CD8-positive, alpha-beta memory T cell (primary cell): ENCODE data around the gene ARFIP1. TPM values are rescaled to one million over a fixed set of nuclear protein-coding genes. Genes with fewer than 3 reads are reported as not detected.

Experiments
- CTCF ChIA-PET: fragments of 350-600 bp; sonication (Branson Sonifier 250); formaldehyde crosslinking; loops from one replicate; lab custom pipeline; 2021; ENCODE audit warnings: antibody characterized with exemption; lab: Charles Lee
- POLR2A ChIA-PET: fragments of 350-600 bp; sonication (Branson Sonifier 250); formaldehyde crosslinking; loops from one replicate; lab custom pipeline; 2021; ENCODE audit warnings: antibody characterized with exemption; lab: Charles Lee
- DNase-seq, 5 donors: peaks; one replicate each; pipeline versions ENCODE4 v3.0.0 to v3.0.0-alpha.2; 2020 to 2022; ENCODE audit warnings: mixed read lengths in 1 of 5
- H3K27ac ChIP-seq: one replicate; pipeline ENCODE4 v1.7.0; 2013; ENCODE audit warnings: low read depth, mild to moderate bottlenecking, low read length, moderate library complexity
- H3K27me3 ChIP-seq: 2 replicates; pipeline ENCODE4 v1.7.0; 2013; ENCODE audit warnings: low read length, mild to moderate bottlenecking; ENCODE audit not compliant: insufficient read depth, poor library complexity, severe bottlenecking
- H3K36me3 ChIP-seq: 2 replicates; pipeline ENCODE4 v1.7.0; 2013; ENCODE audit warnings: mild to moderate bottlenecking, low read length, moderate library complexity; ENCODE audit not compliant: insufficient read depth
- H3K4me1 ChIP-seq: 2 replicates; pipeline ENCODE4 v1.7.0; 2013; ENCODE audit warnings: mild to moderate bottlenecking, low read length, moderate library complexity; ENCODE audit not compliant: insufficient read depth
- H3K4me3 ChIP-seq: 2 replicates; pipeline ENCODE4 v1.7.0; 2013; ENCODE audit warnings: mild to moderate bottlenecking, low read length
- H3K9me3 ChIP-seq: 2 replicates; pipeline ENCODE4 v1.7.0; 2013; ENCODE audit warnings: mild to moderate bottlenecking, low read length
- H3K27ac Mint-ChIP-seq, 8 donors: one replicate each; pipeline ENCODE4 v1.8.0; 2020 to 2021; ENCODE audit warnings: mixed read lengths in 8 of 8, mild to moderate bottlenecking in 6 of 8, inconsistent platforms in 3 of 8, moderate library complexity in 3 of 8
- H3K27me3 Mint-ChIP-seq, 2 donors: one replicate each; pipeline ENCODE4 v1.8.0; 2020 to 2021; ENCODE audit warnings: mixed read lengths in 2 of 2, mild to moderate bottlenecking in 1 of 2, moderate library complexity in 1 of 2
- H3K36me3 Mint-ChIP-seq, 3 donors: one replicate each; pipeline ENCODE4 v1.8.0; 2020 to 2021; ENCODE audit warnings: mixed read lengths in 3 of 3, inconsistent platforms in 1 of 3, mild to moderate bottlenecking in 1 of 3
- H3K4me1 Mint-ChIP-seq, 3 donors: one replicate each; pipeline ENCODE4 v1.8.0; 2020 to 2021; ENCODE audit warnings: mixed read lengths in 3 of 3, inconsistent platforms in 1 of 3, mild to moderate bottlenecking in 1 of 3
- H3K4me3 Mint-ChIP-seq, 7 donors: one replicate each; pipeline ENCODE4 v1.8.0; 2020 to 2021; ENCODE audit warnings: mixed read lengths in 7 of 7, mild to moderate bottlenecking in 6 of 7, moderate library complexity in 4 of 7, inconsistent platforms in 2 of 7
- H3K9me3 Mint-ChIP-seq, 5 donors: one replicate each; pipeline ENCODE4 v1.8.0; 2020 to 2022; ENCODE audit warnings: mixed read lengths in 5 of 5, mild to moderate bottlenecking in 3 of 5, moderate library complexity in 2 of 5, inconsistent platforms in 1 of 5
- polyA plus RNA-seq: library from polyadenylated mRNA; unstranded; fragments of 300-500 nt; fragmentation: Illumina TruSeq; gene quantifications from one replicate; pipeline ENCODE4 v1.2.3, GENCODE V29; 2021
- total RNA-seq, 2 experiments: library from RNA; stranded (reverse); gene quantifications; one replicate each; pipeline ENCODE4 v1.2.3, GENCODE V29; 2021

Gene ARFIP1
- total and polyA plus RNA-seq, 3 experiments from 2014 or later: 13.1 to 15.3 (median 14.0) TPM

DNA sequence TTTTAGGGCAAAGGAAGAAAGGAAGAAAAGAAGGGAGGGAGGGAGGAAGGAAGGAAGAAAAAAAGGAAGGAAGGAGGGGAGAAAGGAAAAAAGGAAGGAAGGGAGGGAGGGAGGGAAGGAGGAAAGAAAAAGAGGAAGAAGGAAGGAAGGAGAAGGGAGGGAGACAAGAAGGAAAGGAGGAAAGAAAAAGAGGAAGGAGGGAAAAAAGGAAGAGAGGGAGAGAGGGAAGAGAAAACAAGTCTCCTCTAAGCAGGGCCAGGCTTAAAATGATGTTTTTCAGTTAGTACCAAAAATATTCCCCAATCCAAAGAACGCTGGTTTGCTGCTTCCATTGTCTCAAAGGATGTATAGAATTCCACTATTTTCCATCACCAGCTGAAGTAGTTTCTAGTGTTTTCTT lies 2.3 kb upstream of the ARFIP1 start:
- H3K27me3 ChIP-seq: no peaks in the 10 kb centered on the region
- Mint-ChIP-seq H3K27ac (no peak overlapping the region), H3K36me3 (peaks cover 0 to 13% (median 0%) of the 10 kb centered on the region in 3 donors), H3K9me3 (no peaks in the 10 kb centered on the region), H3K27me3 (peaks cover 0 to 4% of the 10 kb centered on the region in 2 donors), H3K4me3 (peak overlapping the region in 1 of 7 donors; percentile 99), H3K4me1 (peaks cover 32 to 42% (median 37%) of the 10 kb centered on the region in 3 donors)
- ChIA-PET POLR2A (no interaction called here), CTCF (interaction anchor here (1.4 to 2.5 kb wide), 2 partner anchors 11 to 349 kb away, joined by 3 to 12 read pairs; no protein-coding TSS in a partner anchor)
- H3K4me1 ChIP-seq: peaks cover 25% of the 10 kb centered on the region
- H3K9me3 ChIP-seq: no peaks in the 10 kb centered on the region
- no peaks in the 10 kb centered on the region for H3K36me3 ChIP-seq
- no peak overlapping the region for H3K4me3 ChIP-seq
- H3K27ac ChIP-seq: no peak overlapping the region
- DNase-seq: no peak

DNA sequence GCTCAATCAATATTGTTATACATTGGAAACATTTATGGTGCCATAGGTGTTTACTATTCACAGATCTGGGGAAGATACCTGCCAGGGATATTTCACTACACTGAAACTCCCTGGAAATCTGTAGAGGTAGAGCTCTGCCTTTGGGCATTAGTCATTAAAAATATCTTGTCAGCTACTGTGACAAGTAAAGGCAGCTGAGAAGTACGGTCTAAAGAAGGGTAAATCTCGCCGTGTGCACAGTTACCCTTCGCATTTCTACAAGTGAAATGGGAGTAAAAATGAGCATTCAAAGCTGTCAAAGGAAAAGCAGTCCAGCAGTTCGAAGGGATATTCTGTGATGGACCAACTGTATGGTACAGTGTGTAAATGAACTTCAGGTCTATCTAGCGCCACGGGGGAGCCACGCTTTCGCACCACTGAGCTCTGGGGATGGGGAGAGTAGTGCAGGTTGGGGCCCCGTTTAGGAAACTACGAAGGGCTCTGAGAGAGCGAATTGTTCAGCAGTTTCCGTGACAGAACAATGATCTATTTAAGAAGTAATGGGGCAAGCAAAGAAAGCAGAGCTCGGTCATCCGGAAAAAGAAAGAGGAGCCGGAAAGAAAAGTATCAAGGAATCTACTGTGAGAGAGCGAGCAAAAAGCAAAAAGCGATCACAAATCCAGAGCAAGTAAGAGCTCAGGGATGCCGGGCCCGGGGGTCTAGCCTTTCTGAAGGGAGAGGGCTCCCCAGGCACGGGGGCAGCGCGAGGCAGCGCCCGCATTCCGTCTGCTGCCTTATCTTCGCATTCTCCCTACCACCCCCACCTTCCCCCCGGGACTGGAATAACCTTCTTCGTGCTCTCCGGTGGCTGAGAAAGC lies 870 bp upstream of the ARFIP1 start:
- H3K4me3 ChIP-seq: peak overlapping the region; percentile 81
- Mint-ChIP-seq H3K9me3 (no peaks in the 10 kb centered on the region), H3K4me3 (peak overlapping the region; percentile 95 to 100 (median 99)), H3K27me3 (peaks cover 0 to 4% of the 10 kb centered on the region in 2 donors), H3K4me1 (peaks cover 37 to 54% (median 50%) of the 10 kb centered on the region in 3 donors), H3K27ac (peak overlapping the region; percentile 92 to 99 (median 98)), H3K36me3 (peaks cover 0 to 13% (median 0%) of the 10 kb centered on the region in 3 donors)
- peak in 4 of 5 donors; percentile 3 to 57 (median 34) for DNase-seq
- peak overlapping the region; percentile 84 for H3K27ac ChIP-seq
- POLR2A ChIA-PET: interaction anchor here (1.0 to 1.7 kb wide), 3 partner anchors 100 to 281 kb away, joined by 3 to 7 read pairs (median 5); partner anchors contain the start of genes FBXW7 and TMEM154
- H3K9me3 ChIP-seq: no peaks in the 10 kb centered on the region
- peaks cover 25% of the 10 kb centered on the region for H3K4me1 ChIP-seq
- CTCF ChIA-PET: interaction anchor here (0.5 to 2.5 kb wide), 13 partner anchors 9 to 348 kb away, joined by 3 to 12 read pairs (median 3); no protein-coding TSS in a partner anchor
- no peaks in the 10 kb centered on the region for H3K27me3 ChIP-seq
- H3K36me3 ChIP-seq: no peaks in the 10 kb centered on the region

DNA sequence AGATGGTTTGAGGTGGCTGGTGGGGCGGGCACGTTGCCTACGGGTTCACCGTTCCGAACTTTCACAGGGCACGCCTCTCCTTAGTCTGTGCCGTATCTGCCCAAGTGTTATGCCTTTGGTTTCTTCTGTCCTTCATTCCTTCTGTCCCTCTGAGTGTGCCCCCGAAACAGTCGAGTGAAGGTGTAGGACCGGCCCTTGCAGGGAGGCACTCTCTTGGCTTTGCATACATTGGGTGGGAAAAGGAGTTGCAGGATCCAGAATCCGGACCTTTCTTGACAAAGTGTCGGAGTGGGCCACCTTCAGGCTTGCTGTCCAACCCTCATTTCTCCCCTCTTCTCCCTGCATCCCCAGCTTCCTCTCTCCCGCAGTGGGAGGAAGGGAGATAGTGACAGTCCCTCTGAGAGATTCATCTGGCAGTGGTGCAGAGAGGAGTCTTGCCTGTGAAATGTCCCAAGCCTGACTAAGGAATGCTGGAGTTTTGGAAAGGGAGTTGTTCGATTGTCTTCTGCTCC lies 569 bp downstream of the ARFIP1 start:
- peak overlapping the region; percentile 95 to 100 (median 99) for H3K4me3 Mint-ChIP-seq
- Histone ChIP-seq H3K27me3 (no peaks in the 10 kb centered on the region), H3K9me3 (no peaks in the 10 kb centered on the region), H3K4me1 (peaks cover 25% of the 10 kb centered on the region), H3K4me3 (peak overlapping the region; percentile 81), H3K27ac (peak overlapping the region; percentile 84), H3K36me3 (no peaks in the 10 kb centered on the region)
- H3K4me1 Mint-ChIP-seq: peaks cover 40 to 63% (median 60%) of the 10 kb centered on the region in 3 donors
- CTCF ChIA-PET: interaction anchor here (0.7 to 2.0 kb wide), 4 partner anchors 12 to 335 kb away, joined by 3 to 6 read pairs (median 3); no protein-coding TSS in a partner anchor
- H3K9me3 Mint-ChIP-seq: no peaks in the 10 kb centered on the region
- peak in 1 of 5 donors; percentile 59 for DNase-seq
- H3K36me3 Mint-ChIP-seq: peaks cover 0 to 13% (median 0%) of the 10 kb centered on the region in 3 donors
- peaks cover 0 to 4% of the 10 kb centered on the region in 2 donors for H3K27me3 Mint-ChIP-seq
- peak overlapping the region; percentile 92 to 99 (median 98) for H3K27ac Mint-ChIP-seq
- POLR2A ChIA-PET: no interaction called here

DNA sequence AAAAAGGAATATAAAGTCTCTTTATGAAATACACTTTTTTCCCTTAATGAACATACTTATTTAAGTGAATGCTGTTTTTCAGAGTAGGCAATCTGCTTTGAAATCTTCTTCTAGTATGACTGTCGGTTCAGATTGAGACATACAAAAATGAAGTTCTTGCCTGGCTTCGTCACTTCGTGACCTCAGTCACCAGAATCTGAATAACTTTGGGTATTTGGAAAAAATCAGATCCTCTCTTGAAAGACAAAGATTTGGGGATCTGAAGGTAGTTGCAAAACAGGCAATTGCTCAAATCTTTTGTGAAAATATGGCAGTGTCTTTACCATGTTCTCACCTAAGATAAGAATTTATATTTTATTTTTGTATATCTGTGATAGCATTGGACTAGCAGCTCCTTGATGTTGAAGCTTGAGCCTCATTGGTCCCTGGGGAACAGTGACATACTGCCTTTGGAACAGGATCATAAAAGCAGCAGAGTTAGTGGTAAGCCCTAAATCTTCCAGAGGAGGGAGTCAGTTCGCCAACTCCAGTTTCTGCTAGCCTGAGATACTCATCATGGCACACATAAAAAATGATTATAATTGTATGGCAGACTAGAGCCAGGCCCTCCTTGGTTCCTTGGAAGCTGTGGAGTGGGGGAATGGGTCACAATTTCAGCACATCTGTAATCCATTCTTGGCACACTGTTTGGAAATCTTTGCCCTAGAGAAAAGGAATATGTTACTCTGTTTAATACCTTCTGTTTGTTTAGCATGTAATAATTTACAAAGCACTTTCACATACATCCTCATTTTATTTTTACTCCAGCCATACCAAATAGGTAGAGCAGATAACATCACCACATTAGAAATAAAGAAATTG lies 5.0 kb downstream of the ARFIP1 start:
- Histone ChIP-seq H3K27me3 (no peaks in the 10 kb centered on the region), H3K36me3 (no peaks in the 10 kb centered on the region), H3K27ac (no peak overlapping the region), H3K4me3 (no peak overlapping the region), H3K9me3 (no peaks in the 10 kb centered on the region), H3K4me1 (peaks cover 23% of the 10 kb centered on the region)
- Mint-ChIP-seq H3K4me1 (peaks cover 45 to 71% (median 69%) of the 10 kb centered on the region in 3 donors), H3K4me3 (peak overlapping the region in 1 of 7 donors; percentile 36), H3K27ac (peak overlapping the region in 5 of 8 donors; percentile 1 to 90 (median 39)), H3K9me3 (no peaks in the 10 kb centered on the region), H3K36me3 (peaks cover 0 to 7% (median 2%) of the 10 kb centered on the region in 3 donors), H3K27me3 (no peaks in the 10 kb centered on the region)
- no peak for DNase-seq
- POLR2A ChIA-PET: no interaction called here
- CTCF ChIA-PET: no interaction called here

DNA sequence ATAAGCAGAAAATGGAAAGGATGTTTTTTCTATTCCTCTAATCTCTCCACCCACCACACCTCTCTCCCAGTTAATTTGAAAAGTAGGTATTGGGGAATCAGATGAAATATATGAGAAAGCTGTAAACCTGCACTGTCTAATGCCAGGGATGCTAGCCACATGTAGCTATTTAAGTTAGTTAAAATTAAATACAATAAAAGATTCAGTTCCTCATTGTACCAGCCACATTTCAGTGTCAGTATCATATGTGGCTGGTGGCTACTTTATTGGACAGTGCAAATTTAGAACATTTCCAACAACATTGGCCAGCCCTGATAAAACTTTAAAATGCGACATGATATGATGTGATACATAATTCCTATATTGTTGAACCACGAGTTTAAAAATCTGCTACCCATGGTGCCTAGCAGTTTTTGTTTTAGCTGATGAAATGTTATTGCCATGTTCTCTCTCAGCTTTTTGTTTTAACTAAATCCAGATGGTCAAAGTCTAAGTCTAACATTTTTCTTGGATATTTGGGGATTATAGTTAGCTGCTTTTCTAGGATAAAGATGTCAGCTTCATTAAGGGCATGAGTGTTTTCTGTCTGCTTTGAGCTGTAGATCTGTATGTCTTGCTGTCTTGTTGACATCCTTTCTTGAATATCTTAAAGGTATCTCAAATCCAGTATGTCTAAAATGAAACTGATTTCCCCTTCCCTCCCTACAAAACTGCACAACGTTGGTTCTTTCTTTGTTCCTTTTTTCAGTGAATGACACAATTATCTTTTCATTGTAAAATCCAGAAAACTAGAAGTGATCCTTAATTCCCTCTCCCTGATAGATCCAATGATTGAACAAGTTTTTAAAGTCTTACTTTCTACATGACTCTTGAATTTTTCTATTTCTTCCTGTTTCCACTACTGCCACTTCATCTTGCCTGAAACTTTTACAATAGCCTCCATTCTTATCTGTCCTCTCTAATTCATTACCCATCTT lies 6.2 kb downstream of the ARFIP1 start:
- peak overlapping the region in 6 of 8 donors; percentile 2 to 72 (median 54) for H3K27ac Mint-ChIP-seq
- Histone ChIP-seq H3K4me3 (no peak overlapping the region), H3K9me3 (no peaks in the 10 kb centered on the region), H3K36me3 (no peaks in the 10 kb centered on the region), H3K4me1 (peaks cover 16% of the 10 kb centered on the region), H3K27me3 (no peaks in the 10 kb centered on the region), H3K27ac (no peak overlapping the region)
- peaks cover 0 to 3% (median 2%) of the 10 kb centered on the region in 3 donors for H3K36me3 Mint-ChIP-seq
- peaks cover 33 to 67% (median 62%) of the 10 kb centered on the region in 3 donors for H3K4me1 Mint-ChIP-seq
- POLR2A ChIA-PET: no interaction called here
- H3K4me3 Mint-ChIP-seq: peak overlapping the region; percentile 0 to 64 (median 37)
- H3K27me3 Mint-ChIP-seq: no peaks in the 10 kb centered on the region
- no peak for DNase-seq
- CTCF ChIA-PET: no interaction called here
- no peaks in the 10 kb centered on the region for H3K9me3 Mint-ChIP-seq

DNA sequence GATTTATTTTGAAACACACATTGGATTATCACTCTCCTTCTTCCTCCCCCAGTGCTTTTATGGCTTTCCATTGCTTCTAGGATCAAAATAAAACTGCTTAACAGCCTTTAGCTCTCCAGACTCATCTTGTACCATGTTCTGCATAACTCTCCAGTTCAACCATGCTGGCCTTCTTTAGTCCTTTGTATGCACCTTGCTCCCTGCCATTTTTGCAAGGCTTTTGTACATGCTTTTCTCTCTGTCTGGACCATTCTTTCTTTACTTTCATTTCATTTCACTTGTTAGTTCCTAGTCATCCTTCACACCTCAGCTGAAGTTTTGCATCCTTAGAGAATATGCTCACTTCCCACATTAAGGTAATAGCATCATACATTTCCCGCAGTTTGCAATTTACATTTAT lies 6.9 kb downstream of the ARFIP1 start:
- H3K27me3 Mint-ChIP-seq: no peaks in the 10 kb centered on the region
- H3K36me3 Mint-ChIP-seq: peaks cover 0 to 3% (median 2%) of the 10 kb centered on the region in 3 donors
- H3K4me1 ChIP-seq: peaks cover 14% of the 10 kb centered on the region
- peak overlapping the region; percentile 0 to 64 (median 37) for H3K4me3 Mint-ChIP-seq
- no peak for DNase-seq
- H3K9me3 ChIP-seq: no peaks in the 10 kb centered on the region
- H3K36me3 ChIP-seq: no peaks in the 10 kb centered on the region
- H3K4me1 Mint-ChIP-seq: peaks cover 30 to 62% (median 57%) of the 10 kb centered on the region in 3 donors
- peak overlapping the region in 5 of 8 donors; percentile 7 to 72 (median 62) for H3K27ac Mint-ChIP-seq
- H3K27me3 ChIP-seq: no peaks in the 10 kb centered on the region
- H3K27ac ChIP-seq: no peak overlapping the region
- CTCF ChIA-PET: interaction anchor here (1.6 kb wide), 1 partner anchor 7 kb away, joined by 5 read pairs; the partner anchor contains the start of genes ARFIP1 and TIGD4
- no peaks in the 10 kb centered on the region for H3K9me3 Mint-ChIP-seq
- H3K4me3 ChIP-seq: no peak overlapping the region
- POLR2A ChIA-PET: no interaction called here
